ENCODE results near the gene PLEKHM1.
"Not testable (repeated sequence)": the region's sequence is repeated elsewhere in the genome, so short reads cannot be mapped to it uniquely, and the experiment has no call there.

DNA sequence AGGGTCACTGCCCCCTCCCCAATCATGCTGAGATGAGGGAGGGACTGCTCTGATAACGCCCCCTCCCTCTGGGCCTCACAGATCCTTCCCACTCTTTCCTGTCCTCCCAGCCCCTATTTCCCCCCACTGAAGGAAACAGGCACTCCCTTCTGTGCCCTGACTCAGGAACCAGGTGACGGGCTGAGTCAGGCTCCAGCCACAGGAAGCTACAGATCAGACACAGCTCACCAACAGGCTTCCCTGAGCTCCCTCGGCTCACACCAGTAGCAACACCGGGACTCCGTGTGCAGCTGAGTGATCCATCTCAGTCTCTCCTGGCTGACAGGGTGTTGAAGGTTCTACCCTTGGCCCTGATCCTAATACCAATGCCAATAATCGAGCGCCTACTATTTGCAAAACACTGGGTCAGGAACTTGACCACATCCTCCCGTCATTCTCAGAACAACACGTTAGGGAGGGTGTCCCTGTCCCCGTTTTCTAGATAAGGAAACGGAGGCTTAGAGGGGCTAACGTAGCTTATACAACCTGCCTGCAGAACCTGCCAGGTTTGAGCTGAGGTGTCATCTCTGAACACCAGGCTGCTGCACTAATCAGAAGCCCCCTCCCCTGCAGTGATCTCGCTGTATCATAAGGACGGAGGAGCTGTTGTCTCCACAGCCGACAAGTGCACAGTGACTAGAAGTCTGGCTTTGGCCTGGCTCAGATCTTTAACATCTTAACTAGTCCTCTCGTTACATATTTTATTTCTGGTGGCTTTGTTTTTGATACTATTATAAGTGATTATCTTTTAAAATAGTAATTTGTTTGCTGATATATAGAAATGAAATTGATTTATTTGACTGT lies 44.4 kb downstream of the PLEKHM1 start:
- TF ChIP-seq, protein P1, sequence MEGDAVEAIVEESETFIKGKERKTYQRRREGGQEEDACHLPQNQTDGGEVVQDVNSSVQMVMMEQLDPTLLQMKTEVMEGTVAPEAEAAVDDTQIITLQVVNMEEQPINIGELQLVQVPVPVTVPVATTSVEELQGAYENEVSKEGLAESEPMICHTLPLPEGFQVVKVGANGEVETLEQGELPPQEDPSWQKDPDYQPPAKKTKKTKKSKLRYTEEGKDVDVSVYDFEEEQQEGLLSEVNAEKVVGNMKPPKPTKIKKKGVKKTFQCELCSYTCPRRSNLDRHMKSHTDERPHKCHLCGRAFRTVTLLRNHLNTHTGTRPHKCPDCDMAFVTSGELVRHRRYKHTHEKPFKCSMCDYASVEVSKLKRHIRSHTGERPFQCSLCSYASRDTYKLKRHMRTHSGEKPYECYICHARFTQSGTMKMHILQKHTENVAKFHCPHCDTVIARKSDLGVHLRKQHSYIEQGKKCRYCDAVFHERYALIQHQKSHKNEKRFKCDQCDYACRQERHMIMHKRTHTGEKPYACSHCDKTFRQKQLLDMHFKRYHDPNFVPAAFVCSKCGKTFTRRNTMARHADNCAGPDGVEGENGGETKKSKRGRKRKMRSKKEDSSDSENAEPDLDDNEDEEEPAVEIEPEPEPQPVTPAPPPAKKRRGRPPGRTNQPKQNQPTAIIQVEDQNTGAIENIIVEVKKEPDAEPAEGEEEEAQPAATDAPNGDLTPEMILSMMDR (IDR thresholded peaks at IDR 0.05) = not testable (repeated sequence)
- TF ChIP-seq POLR2A (IDR thresholded peaks at IDR 0.05; ENCODE audit: low read length) = not testable (repeated sequence)
